OCI-M2 (cell line): ENCODE data around the gene LDLRAD4.

Experiments used
- DNase-seq: peaks from one replicate; lab custom pipeline; 2025; ENCODE audit not compliant: unreplicated experiment; lab: John Stamatoyannopoulos, UW

Gene LDLRAD4

DNA sequence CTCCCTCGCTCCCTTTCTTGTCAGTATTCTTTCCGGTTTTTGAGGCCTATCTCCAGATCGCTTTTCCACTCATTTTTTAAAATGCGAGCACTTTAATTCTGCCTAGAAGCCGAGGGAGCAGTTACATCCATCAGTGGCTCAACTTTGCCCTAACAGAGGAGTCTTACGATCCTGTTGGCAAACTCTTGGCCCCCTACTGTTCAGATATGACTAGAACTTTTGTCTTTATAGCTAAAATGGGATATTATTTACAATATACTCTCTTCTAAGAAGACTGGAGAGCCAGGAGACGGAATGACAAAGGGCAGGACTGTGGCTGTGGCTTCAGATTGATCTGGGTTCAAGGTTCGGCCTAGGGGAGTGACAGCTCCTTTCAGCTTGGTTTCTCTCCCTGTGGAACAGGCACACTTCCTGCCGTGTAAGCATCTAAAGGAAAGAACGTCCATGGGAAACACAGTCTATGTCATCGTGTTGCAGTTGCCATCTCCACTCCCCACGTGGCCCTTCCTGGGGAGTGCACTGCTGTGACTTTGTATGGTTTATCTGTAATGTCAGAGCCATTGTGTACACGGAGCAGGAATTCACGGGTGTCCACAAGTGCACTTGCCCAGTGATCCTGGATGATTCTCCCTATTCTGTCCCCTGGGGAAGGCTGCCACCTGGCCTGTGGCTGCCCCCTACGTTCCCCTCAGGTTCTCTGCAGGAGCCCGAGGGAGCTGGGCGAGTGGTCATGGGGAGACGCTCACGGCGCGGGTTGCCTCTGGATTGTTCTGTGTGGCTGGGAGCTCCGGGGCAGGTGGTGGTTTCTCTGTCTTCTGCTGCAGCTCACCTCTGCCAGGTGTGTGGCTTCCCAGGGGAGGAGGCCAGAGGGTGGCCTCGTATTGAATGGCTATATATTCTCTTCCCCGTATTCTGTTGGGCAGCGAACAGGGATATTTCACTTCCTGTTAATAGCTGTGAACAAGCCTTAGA is 222.0 kb downstream of the LDLRAD4 start:
- DNase-seq, result no peak

GRCh38 chr18:13441736-13442135 is 223.2 kb downstream of the LDLRAD4 start:
- DNase-seq, result no peak

- DNase-seq, result no peak
Observed at GRCh38 chr18:13442451-13442850, 223.9 kb downstream of the LDLRAD4 start.

- DNase-seq, result no peak
Observed at GRCh38 chr18:13443552-13443951, 225.0 kb downstream of the LDLRAD4 start.

DNA sequence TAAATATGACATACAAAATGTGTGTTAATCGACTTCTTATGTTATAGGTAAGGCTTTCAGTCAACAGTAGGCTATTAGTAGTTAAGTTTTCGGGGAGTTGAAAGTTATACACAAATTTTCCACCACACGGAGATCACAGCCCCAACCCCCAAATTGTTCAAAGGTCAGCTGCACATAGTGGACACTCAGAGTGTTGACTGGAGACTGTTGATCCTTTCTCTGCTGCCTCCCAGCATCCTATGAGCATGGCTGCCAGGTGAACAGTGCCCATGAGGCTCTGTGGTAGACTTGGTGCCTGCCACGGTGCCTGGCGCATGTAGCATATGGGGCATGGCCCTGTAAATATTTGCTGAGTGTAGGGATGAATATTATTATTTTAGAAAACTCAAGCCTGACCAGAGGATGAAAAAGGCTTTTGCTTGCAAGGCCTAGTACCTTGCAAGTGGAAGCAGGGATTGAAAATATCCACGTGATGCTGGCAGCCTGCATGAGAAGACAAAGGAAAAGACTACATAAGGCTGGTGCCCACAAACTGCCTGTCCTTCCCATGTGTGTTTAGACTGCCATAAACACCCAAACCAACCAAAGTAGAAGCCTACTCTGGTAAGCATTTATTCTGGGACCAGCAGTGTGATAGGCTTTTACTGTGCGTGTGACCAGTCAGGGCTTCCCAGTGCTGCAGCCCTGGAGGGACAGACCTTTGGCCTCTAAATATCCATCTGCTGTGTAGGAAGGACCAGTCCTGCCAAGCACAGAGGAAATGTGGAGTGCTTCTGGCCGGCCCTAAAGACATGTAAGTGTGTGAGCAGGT is 226.1 kb downstream of the LDLRAD4 start:
- DNase-seq, result no peak

DNA sequence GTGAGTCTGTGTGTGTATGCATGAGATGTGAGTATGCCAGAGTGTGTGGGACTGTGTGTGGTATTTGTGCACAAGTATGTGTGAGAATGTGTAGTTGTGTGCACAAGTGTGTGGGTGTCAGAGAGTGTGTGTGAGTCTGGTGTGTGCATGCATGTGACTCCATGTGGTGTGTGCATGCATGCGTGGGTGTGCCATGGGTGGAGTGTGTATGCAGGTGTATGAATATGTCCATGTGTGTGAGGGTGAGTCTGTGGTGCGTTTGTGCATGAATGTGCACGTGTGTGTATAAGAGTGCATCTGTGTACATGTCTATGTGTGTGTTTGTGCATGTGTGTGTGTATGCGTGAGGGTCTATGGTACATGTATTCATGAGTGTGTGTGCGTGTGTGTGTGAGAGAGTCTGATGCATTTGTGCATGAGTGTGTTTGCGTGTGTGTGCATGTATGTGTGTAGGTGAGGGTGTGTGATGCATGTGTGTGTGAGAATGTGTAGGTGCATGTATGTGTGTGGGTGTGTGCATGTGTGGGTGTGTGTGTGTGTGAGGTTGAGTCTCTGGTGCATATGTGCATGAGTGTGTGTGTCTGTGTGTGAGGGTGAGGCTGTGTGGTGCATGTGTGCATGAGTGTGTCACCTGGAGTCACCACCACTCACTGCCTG is 226.8 kb downstream of the LDLRAD4 start:
- no peak for DNase-seq

GRCh38 chr18:13446024-13446423 is 227.5 kb downstream of the LDLRAD4 start:
- no peak for DNase-seq

- DNase-seq, result no peak
Observed at GRCh38 chr18:13446610-13447461, 228.3 kb downstream of the LDLRAD4 start.

- no peak for DNase-seq
Observed at GRCh38 chr18:13447621-13448334, 229.2 kb downstream of the LDLRAD4 start.

DNA sequence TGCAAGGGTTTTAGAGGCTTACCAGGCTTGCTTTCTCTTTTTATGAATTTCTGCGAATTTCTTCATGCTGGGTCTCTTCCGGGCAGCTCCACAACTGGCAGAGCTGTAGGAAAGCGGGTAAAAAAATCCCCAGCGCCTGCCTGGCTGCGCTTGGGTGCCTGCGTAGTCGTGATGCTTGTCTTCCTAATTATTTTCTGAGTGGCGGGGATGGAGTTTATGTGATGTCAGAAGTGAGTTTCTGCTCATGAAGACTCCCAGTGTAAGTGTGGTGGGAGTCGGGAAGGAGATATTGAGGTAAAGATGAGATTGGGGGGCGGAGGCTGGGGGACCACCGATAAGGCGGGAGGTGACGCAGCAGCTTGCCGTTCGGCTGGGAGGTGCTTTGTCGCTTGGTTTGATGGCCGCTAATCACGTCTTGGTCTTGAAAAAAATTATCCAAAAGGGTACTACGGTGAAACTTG is 229.8 kb downstream of the LDLRAD4 start:
- DNase-seq, result no peak

- no peak for DNase-seq
Observed at GRCh38 chr18:13449651-13450050, 231.1 kb downstream of the LDLRAD4 start.

DNA sequence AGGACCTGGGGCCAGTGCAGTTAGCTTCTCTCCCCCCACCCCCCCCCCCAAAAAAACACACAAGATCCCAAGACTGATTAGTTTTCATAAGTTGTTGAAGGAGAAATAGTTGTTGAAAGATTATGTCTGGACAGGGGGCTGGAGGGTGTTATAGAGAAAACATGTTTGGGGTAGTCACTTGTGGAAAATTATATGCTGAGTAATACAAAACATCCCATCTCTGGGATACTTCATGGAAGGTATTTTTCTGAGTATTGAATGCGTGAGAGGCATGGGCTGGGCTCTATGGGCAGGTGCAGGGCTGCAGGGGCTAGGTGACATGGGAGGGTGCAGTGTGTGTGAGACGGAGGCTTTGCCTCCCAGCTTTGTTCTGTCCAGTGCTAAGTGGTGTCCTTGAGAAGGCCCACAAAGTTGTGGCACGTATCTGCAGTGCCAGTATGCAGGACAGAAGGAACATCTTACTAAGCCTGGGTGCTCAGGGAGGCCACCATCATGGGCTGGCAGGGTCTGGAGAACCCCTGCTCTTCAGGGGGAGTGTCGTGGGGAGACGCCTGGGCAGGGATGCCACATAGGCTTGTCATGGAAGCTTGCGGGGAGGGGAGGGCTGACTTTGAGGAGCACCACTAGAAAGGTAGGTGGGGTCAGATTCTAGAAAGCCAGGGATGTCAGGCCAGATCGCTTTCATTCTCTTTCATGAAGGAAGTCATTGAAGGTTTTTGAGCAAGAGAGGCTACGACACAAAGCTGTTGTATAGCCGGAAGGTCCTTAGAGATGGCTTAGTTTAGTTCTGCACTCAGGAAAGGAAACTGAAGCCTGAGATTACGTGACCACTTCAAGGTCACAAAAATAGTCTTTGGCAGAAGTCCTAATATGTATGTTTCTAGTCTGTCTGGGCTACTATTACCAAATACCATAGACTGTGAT is 232.0 kb downstream of the LDLRAD4 start:
- DNase-seq, result no peak

DNA sequence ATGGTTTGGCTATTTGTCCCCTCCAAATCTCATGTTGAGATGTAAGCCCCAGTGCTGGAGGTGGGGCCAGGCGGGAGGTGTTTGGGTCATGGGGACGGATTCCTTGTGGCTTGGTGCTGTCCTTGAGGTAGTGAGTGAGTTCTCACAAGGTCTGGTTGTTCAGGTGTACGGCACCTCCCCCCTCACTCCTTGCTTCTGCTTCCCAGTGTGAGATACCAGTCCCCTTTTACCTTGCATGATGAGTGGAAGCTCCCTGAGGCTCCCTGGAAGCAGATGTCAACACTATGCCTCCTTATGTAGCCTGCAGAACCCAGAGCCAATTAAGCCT is 232.6 kb downstream of the LDLRAD4 start:
- no peak for DNase-seq

- DNase-seq, result no peak
Observed at GRCh38 chr18:13451661-13452387, 233.3 kb downstream of the LDLRAD4 start.

DNA sequence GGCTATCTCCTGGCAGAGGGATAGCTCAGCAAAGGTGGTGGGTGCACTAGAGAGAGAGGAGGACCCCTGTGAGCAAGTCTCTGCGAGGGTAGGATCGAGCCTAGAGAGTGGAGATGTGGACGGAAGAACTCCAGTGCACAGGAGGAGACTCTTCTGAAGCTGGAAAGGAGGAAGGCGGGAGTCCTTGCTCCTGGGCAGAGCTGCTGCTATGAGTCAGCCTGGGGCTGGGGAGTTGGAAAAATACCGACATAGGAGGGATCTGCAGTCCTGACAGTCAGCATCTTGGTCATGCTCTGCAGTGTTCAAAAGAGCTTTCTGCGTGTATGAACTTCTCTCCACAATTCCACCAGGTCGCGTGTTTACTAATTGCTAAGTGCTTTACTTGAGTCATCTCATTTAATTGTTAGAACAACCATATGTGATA is 233.8 kb downstream of the LDLRAD4 start:
- no peak for DNase-seq

GRCh38 chr18:13452871-13453680 is 234.5 kb downstream of the LDLRAD4 start:
- DNase-seq, result no peak

- no peak for DNase-seq
Observed at GRCh38 chr18:13453714-13454113, 235.2 kb downstream of the LDLRAD4 start.
